Posterior cingulate gyrus (tissue), 11 donors: ENCODE data around the gene NECTIN3.

Experiments used
- DNase-seq, 10 donors: peaks; one replicate each; pipeline versions ENCODE4 v3.0.0 to v3.0.0-alpha.2; 2020 to 2021; ENCODE audit warnings: mixed read lengths in 3 of 10
- intact Hi-C: fragments of 100-400 bp; cut with DNase I; formaldehyde crosslinking; loops from one replicate; pipeline ENCODE4 v1.15.1; 2023

The NECTIN3 gene

GRCh38 chr3:111194048-111194447 is 122.4 kb downstream of the NECTIN3 start:
- intact Hi-C loops, result no loop called here
- DNase-seq, result no peak

- intact Hi-C loops, result no loop called here
- no peak for DNase-seq
These were observed 125.9 kb downstream of the NECTIN3 start for GRCh38 chr3:111197485-111197884.

DNA sequence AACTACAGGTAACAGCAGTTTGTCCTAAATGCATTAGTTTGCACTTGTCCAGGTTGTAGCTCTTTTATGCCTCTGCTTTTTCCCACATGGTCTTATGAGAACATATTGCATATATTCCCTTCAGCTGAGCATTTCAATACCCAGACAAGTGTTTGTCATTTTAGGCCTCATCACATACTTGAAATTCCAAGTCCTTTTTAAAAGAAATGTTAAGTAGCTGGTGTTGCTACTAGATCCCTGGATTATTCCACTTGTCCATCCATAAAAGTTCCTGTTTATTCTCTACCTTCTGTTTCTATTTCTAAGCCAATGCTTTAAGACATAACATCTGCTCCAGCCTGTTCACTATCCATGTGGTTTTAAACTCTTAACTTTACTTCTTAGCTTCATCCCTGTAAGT is 128.4 kb downstream of the NECTIN3 start:
- intact Hi-C loops, result no loop called here
- no peak for DNase-seq

- DNase-seq, result no peak
- intact Hi-C loops, result no loop called here
These were observed 138.5 kb downstream of the NECTIN3 start for GRCh38 chr3:111210003-111210711.

DNA sequence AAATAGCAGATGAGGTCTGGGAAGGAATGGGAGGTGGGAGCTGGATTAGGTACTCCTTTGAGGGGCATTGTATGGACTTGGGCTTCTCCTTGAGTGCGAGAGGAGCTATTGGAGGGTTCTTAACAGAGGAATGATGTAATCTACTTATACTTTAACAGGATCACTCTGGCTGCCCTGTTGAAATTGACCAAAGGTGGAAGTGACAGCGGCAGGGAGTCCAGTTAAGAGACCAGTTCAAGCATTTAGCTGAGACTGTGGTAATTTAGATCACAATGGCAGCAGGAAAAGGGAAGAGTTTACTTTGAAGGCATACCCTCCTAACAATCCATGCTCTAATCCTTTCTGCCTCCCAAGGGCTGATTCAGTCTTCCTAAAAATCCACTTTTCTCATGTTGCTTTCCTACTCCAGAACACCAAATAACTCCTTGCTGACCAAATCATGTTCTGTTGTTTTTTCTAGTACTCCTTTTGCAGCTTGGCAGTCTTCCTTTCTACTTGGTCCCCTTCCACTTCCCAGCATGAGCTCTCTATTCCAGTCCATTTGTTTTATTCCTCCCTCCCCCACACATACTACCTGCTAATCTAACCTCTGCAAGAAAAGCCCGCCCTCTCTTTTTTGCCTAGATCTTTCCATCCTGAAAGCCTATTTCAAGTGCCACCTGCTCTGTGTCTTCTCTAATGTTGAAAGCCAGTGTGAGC is 139.4 kb downstream of the NECTIN3 start:
- DNase-seq, result no peak
- intact Hi-C loops, result no loop called here

- DNase-seq, result no peak
- intact Hi-C loops, result no loop called here
These were observed 140.9 kb downstream of the NECTIN3 start for GRCh38 chr3:111212511-111212910.

GRCh38 chr3:111215481-111215880 is 143.9 kb downstream of the NECTIN3 start:
- intact Hi-C loops, result no loop called here

GRCh38 chr3:111218615-111219014 is 147.0 kb downstream of the NECTIN3 start:
- no peak for DNase-seq
- intact Hi-C loops, result no loop called here

More at GRCh38 chr3:111215481-111215880, 143.9 kb downstream of the NECTIN3 start:
- peak in 1 of 10 donors; percentile 29 for DNase-seq

DNA sequence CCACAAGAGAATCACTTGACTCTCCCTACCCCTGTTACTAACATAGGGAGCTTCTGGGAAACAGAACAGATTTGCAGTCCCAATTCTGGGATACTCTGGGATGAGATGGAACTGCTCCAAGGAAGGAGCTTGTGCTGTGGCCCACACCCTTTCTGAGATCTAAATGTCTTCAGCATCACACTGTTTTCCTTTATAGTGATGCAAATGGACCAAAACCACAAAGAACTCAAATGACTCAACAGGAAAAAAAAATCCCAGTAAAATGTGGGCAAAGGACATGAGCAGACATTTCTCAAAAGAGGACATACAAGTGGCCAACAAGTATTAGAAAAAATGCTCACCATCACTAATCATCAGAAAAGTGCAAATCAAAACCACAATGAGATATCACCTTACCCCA is 155.6 kb downstream of the NECTIN3 start:
- intact Hi-C loops, result no loop called here
- DNase-seq, result no peak

DNA sequence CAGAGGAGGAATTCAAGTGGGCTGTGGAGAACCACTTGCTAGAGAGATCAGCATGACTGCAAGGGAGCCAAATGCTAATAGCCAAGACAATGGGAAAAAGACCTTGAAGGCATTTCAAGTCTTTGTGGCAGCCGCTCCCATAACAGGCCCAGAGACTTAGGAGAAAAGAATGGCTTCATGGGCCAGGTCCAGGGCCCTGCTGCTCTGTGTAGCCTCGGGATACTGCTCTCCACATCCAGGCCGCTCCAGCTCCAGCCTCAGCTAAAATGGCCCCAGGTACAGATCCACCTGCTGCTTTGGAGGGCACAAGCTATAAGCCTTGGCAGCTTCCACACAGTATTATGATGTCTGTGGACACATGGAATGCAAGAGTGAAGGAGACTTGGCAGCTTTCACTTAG is 157.7 kb downstream of the NECTIN3 start:
- intact Hi-C loops, result no loop called here
- DNase-seq, result no peak

- DNase-seq, result no peak
- intact Hi-C loops, result no loop called here
These were observed 165.5 kb downstream of the NECTIN3 start for GRCh38 chr3:111236836-111237713.

GRCh38 chr3:111237946-111238345 is 166.3 kb downstream of the NECTIN3 start:
- DNase-seq, result no peak
- intact Hi-C loops, result no loop called here

- DNase-seq, result no peak
- intact Hi-C loops, result no loop called here
These were observed 167.3 kb downstream of the NECTIN3 start for GRCh38 chr3:111238885-111239284.

GRCh38 chr3:111241960-111242359 is 170.3 kb downstream of the NECTIN3 start:
- DNase-seq, result no peak
- intact Hi-C loops, result no loop called here
